DND-41 (cell line): ENCODE measurements around the gene ERP27.

Source experiments
- CTCF ChIP-seq: IDR thresholded peaks from 2 replicates; pipeline ENCODE4 v1.5.1; 2012; ENCODE audit warnings: borderline replicate concordance, low read length, moderate library complexity, mild to moderate bottlenecking; ENCODE audit not compliant: poor library complexity, severe bottlenecking; ENCODE audit errors: extremely low read depth
- EZH2 ChIP-seq: IDR thresholded peaks from 3 replicates; pipeline ENCODE4 v1.6.1; 2012; ENCODE audit warnings: borderline replicate concordance, low read depth, mild to moderate bottlenecking, moderate library complexity, low read length, inconsistent platforms; ENCODE audit not compliant: severe bottlenecking

GRCh38 chr12:14986449-14986848 lies 48.1 kb upstream of the ERP27 start:
- TF ChIP-seq CTCF (peak; percentile 37), EZH2 (no peak)
